UCSD-AML1 (cell line): Measurements from ENCODE around the gene CREBL2.
"Not testable (repeated sequence)": the region's sequence is repeated elsewhere in the genome, so short reads cannot be mapped to it uniquely, and the experiment has no call there.

ENCODE experiments used
- DNase-seq: peaks from one replicate; lab custom pipeline; 2025; ENCODE audit not compliant: unreplicated experiment; lab: John Stamatoyannopoulos, UW

The CREBL2 gene

DNA sequence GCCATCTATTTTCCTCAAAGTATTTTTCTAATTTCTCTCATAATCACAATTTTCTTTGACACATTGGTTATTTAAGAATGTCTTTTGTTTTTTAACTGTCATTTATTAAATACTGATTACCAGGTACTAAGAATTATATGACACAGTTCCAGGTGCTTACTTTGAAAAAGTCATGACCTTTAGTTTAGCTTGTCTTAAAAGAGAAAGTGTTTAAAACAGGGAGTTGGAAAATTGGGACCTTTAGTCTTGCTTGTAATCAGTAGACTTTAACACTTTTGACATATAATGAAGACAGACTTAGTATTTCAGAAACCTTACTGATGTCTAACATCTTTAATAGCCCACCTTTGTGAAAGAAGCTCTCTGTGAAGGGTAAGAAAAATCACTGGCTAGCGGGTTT is 19.2 kb downstream of the CREBL2 start:
- DNase-seq = no peak

GRCh38 chr12:12635651-12636050 is 24.0 kb downstream of the CREBL2 start:
- no peak for DNase-seq

DNA sequence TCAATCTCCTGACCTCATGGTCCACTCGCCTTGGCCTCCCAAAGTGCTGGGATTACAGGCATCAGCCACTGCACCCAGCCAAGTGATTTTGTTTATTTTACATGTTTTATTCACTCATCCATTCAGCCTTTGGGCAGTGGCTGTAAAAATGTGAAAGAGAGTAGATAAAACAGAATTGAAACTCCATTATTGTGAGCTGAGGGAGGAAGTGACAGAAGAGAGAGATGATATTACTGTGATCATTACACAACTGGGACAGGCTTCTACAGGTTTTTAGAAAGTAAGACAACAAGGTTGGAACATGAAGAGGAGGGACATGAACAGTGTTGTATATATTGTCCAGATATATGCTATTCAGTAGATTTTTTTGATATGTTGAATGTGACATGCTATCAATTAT is 25.0 kb downstream of the CREBL2 start:
- DNase-seq = no peak

DNA sequence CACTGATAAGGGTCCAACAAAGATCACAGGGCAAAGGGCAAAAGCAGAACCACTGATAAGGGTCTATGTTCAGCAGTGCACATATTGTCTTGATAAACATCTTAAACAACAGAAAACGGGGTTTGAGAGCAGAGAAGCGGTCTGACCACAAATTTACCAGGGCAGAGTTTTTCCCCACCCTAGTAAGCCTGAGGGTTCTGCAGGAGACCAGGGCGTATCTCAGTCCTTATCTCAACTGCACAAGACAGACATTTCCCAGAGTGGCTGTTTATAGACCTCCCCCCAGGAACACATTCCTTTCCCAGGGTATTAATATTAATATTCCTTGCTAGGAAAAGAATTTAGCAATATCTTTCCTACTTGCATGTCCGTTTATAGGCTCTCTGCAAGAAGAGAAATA is 28.3 kb downstream of the CREBL2 start:
- DNase-seq = not testable (repeated sequence)

DNA sequence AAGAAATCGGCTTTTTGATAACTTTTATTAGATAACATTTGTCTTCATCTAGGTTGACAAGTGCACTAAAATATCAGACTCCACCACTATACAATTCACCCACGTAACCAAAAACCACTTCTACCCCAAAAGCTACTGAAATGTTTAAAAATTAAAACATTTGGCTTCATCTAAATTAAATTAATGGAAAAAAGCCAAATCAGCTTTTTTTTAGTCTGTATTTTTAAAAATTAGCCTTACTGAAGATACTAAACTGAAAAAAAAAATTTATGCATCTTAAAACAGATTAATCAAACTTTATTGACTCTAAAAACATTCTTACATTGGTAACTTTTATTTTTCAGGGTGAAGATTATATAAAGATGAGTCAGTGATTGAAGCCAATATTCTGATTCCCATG is 30.0 kb downstream of the CREBL2 start:
- no peak for DNase-seq

DNA sequence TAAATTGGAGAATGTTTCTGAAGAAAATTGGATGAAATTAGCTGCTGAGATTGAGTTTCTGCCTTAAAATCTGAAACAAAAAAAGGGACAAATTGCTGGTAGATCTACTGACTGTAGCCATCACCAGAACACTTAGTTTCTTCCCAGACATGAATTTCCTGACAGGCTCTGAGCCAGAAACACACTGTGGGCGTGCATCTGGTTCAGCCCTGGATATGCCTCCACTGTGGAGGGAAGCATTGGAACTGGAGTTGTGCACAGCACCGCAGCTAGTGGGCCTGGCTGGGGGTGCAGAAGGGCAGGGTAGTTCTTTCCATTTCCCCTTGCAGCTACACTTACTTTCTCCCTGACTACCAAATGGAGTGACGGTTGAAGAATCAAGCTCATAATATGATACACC is 31.2 kb downstream of the CREBL2 start:
- DNase-seq = no peak

- no peak for DNase-seq
These were observed 33.8 kb downstream of the CREBL2 start for GRCh38 chr12:12645485-12645884.

DNA sequence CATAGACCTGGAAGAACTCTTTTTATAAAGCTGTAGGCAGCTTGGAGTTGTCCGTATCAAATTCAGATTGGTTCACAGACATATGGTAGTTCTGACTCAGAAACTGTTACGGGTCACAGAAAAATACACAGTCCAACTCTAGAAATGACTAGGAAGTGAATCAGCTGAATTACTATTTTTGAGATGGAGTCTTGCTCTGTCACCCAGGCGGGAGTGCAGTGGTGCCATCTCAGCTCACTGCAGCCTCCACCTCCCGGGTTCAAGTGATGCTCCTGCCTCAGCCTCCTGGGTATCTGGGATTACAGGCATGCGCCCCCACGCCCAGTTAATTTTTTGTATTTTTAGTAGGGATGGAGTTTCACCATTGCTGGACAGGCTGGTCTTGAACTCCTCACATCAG is 34.3 kb downstream of the CREBL2 start:
- DNase-seq = not testable (repeated sequence)

DNA sequence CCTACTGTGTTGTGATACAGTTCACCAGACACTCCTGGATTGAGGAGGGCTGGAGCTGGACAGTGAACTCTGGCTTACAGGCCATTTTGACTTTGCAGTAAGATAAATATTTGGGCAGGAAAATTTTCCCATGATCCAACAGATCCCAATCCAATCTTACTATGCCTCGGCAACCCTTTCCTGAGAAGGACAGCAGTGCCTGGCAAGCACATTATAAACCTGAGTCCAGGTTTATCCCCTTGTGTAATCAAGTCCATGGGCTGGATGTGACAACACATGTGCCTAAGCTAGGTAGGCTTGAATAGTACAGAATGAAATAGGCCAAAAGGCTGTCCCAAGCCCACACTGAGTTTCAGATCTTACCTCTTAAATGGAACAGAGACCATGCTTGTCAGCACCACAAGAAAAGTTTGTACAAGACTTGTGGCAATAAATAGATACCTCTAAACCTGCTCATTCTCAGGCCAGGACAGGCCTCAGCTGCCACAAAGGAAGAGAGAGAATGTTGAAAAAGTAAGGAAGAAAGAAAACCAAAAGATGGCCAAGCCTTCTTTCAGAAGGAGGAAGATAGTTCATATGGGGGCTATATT is 34.9 kb downstream of the CREBL2 start:
- no peak for DNase-seq

DNA sequence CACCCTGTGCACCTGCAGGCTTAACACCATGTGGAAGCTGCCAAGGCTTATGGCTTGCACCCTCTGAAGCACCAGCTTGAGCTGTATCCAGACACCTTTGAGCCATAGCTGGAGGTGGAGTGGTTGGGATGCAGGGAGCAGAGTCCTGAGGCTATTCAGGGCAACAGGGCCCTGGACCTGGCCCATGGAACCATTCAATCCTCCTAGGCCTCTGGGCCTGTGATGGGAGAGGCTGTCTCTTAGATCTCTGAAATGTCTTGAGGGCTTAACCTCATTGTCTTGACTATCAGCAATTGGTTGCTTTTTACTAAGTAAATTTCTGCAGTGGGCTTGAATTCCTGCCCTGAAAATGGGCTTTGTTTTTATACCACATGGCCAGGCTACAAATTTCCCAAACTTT is 36.6 kb downstream of the CREBL2 start:
- no peak for DNase-seq

DNA sequence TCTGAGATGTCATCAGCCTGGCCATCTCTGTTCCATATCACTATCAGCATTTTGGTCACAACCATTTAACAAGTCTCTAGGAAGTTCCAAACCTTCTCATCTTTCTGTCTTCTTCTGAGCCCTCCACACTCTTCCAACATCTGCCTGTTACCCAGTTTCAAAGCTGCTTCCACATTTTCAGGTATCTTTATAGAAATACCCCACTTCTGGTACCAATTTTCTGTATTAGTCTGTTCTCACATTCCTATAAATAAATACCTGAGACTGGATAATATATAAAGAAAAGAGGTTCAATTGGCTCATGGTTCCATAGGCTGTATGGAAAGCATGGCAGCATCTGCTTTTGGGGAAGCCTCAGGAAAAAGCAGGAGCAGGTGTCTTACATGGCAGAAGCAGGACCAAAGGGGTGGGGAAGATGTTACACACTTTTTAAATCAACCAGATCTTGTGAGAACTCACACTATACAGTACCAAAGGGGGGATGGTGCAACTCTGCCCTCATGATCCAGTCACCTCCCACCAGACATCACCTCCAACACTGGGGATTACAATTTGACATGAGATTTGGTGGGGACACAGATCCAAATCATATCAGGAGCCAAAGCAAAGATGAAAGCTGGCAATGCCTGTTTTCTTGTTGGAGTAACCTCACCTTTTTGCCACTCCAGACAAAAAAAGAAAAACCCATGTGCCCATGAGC is 37.4 kb downstream of the CREBL2 start:
- no peak for DNase-seq

DNA sequence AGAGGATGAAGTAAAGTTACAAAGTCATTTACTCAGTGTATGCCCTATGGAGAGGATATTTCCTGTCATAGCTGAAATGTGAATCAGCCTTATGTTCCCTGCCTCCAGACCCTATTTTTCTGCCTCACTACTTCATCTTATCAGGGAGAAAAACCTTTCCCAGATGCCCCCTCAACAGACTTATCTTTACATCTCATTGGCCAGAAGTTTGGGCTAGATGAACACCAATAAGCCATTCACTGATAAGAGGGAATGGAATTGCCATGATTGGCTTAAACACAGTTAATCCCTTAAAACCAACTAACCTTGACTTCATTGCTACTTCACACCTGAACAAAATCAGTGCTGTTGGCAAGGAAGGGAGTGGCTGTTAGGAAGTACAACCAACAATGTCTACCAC is 40.1 kb downstream of the CREBL2 start:
- DNase-seq = no peak

GRCh38 chr12:12652704-12653103 is 41.0 kb downstream of the CREBL2 start:
- not testable (repeated sequence) for DNase-seq

GRCh38 chr12:12653922-12654321 is 42.2 kb downstream of the CREBL2 start:
- no peak for DNase-seq

- no peak for DNase-seq
These were observed 43.2 kb downstream of the CREBL2 start for GRCh38 chr12:12654691-12655460.

DNA sequence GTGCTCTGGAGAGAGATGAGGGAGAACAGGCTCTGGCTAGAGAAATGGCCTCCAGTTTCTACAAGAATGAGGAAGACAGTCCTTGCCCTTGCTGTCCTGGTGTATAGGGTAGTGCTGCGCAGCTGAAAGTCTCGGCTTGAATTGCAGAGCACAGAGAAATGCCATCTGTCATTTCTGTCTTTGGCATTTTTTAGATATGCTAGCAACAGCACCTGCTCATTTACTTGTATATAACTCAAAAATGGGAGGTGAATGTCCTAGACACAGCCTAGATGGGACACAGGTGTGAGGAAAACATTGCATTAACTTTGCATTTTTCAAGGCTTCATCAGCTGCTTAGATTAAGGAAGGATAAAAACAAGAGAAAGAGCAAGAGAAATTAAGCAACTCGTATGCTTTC is 48.5 kb downstream of the CREBL2 start:
- no peak for DNase-seq

- DNase-seq = no peak
These were observed 49.6 kb downstream of the CREBL2 start for GRCh38 chr12:12661086-12661856.

- DNase-seq = no peak
These were observed 52.1 kb downstream of the CREBL2 start for GRCh38 chr12:12663644-12664294.

GRCh38 chr12:12665194-12665593 is 53.5 kb downstream of the CREBL2 start:
- DNase-seq = no peak

DNA sequence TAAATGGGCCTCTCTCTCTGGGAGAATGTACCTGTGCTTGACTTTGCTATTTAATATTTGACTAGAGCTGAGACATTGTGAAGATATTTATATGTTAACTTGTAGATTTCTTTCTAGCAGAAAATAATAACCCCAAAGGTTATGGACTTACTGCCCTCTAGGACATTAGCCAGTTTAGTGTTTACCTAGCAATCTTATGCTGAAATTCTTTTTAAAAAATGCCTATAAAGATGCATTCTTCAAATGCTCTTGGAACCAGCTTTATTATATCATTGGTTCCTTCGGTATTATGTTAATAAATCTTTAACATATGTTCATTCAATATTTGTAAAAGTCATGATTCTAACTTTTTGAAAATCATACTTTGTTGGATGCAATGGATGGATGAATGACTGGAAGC is 56.3 kb downstream of the CREBL2 start:
- DNase-seq = no peak

DNA sequence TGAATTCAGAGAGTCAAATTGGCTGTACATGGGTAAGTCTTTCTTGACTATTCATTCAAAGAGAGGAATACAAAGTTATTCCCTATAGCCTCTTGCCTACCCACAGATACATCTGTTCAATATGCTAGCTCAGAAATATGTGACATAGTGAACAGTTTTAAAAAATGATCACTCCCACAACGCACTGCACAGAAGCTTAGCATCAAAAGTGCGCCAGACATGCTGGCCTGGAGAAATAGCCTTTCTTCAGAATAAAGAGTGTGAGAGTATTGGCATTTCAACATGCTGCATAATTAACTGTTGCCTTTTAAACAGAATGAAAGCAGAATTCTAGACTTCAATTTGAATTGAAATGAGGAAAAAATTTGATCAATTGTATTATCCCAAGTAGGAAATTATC is 57.3 kb downstream of the CREBL2 start:
- DNase-seq = no peak
